Prostate gland (tissue), 2 donors: ENCODE results near the gene ERG28.

ENCODE experiments used
- POLR2AphosphoS5 ChIP-seq: sonication (generic); formaldehyde crosslinking; IDR thresholded peaks from one replicate; pipeline ENCODE4 v1.6.1; 2017; ENCODE audit warnings: antibody characterized with exemption
- TF ChIP-seq, protein P1 (sequence below), 4 experiments: fragments of 200-600 bp in 2 of 4; fragments of 450-650 bp in 2 of 4; sonication (generic) in 2 of 4; IDR thresholded peaks; 1 replicate in 3 of 4; 2 replicates in 1 of 4; pipeline ENCODE4 v1.5.1; 2016 to 2019; ENCODE audit warnings: antibody characterized with exemption in 4 of 4, mild to moderate bottlenecking in 2 of 4, moderate library complexity in 2 of 4

DNA sequence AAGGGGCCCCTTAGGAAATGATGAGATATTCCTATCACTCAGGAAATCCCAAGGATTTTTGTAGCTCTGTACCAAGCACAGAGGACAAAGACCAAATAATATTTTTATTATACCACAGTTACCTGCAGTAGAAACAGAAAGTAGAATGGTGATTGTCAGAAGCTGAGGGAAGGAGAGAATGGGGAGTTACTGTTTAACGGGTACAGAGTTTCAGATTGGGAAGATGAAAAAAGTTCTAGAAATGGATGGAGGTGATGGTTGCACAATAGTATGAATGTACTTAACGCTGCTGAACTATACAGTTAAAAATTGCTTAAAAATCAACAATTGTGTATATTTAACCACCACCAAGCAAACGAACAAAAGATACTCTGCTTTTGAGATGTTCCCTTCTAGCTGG, 58.2 kb downstream of the ERG28 start:
- TF ChIP-seq, protein P1, sequence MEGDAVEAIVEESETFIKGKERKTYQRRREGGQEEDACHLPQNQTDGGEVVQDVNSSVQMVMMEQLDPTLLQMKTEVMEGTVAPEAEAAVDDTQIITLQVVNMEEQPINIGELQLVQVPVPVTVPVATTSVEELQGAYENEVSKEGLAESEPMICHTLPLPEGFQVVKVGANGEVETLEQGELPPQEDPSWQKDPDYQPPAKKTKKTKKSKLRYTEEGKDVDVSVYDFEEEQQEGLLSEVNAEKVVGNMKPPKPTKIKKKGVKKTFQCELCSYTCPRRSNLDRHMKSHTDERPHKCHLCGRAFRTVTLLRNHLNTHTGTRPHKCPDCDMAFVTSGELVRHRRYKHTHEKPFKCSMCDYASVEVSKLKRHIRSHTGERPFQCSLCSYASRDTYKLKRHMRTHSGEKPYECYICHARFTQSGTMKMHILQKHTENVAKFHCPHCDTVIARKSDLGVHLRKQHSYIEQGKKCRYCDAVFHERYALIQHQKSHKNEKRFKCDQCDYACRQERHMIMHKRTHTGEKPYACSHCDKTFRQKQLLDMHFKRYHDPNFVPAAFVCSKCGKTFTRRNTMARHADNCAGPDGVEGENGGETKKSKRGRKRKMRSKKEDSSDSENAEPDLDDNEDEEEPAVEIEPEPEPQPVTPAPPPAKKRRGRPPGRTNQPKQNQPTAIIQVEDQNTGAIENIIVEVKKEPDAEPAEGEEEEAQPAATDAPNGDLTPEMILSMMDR (IDR thresholded peaks at IDR 0.05) = no peak
- TF ChIP-seq POLR2AphosphoS5 = no peak
